ENCODE data around the gene TGM2.

TGM2 gene
- total RNA-seq: 0 to 0.07 reads per million in 2 donors

GRCh38 chr20:38165089-38165965, at the start of gene TGM2:
Gene TGM2 (minus strand): TSS chr20:38165270. CDS start chr20:38165198, 72 bp downstream.
- peak; percentile 18 for DNase-seq

- no peak for DNase-seq
These were observed 49.5 kb upstream of the TGM2 start for GRCh38 chr20:38214256-38215193.

- DNase-seq: no peak
These were observed 48.5 kb upstream of the TGM2 start for GRCh38 chr20:38213607-38213940.

- DNase-seq: no peak
These were observed 47.9 kb upstream of the TGM2 start for GRCh38 chr20:38212806-38213606.

GRCh38 chr20:38211200-38212097, 46.4 kb upstream of the TGM2 start:
- DNase-seq: no peak

GRCh38 chr20:38210741-38211140, 45.7 kb upstream of the TGM2 start:
- no peak for DNase-seq

- DNase-seq: no peak
These were observed 44.8 kb upstream of the TGM2 start for GRCh38 chr20:38209736-38210405.

- DNase-seq: no peak
These were observed 44.1 kb upstream of the TGM2 start for GRCh38 chr20:38209054-38209675.

- DNase-seq: no peak
These were observed 43.5 kb upstream of the TGM2 start for GRCh38 chr20:38208523-38208922.

GRCh38 chr20:38208088-38208487, 43.0 kb upstream of the TGM2 start:
- no peak for DNase-seq

GRCh38 chr20:38207621-38208020, 42.6 kb upstream of the TGM2 start:
- DNase-seq: no peak

- DNase-seq: no peak
These were observed 39.9 kb upstream of the TGM2 start for GRCh38 chr20:38205001-38205400.

- no peak for DNase-seq
These were observed 38.9 kb upstream of the TGM2 start for GRCh38 chr20:38203981-38204357.

- no peak for DNase-seq
These were observed 38.4 kb upstream of the TGM2 start for GRCh38 chr20:38203337-38203980.

GRCh38 chr20:38202982-38203293, 37.9 kb upstream of the TGM2 start:
- DNase-seq: no peak

GRCh38 chr20:38202153-38202981, 37.3 kb upstream of the TGM2 start:
- DNase-seq: no peak

GRCh38 chr20:38201356-38201755, 36.3 kb upstream of the TGM2 start:
- DNase-seq: no peak

- no peak for DNase-seq
These were observed 35.6 kb upstream of the TGM2 start for GRCh38 chr20:38200646-38201045.
